Neural crest cell (in vitro differentiated cells): ENCODE data around the gene ANKRD26. TPM values are rescaled to one million over a fixed set of nuclear protein-coding genes. Genes with fewer than 3 reads are reported as not detected.

ENCODE experiments used
- DNase-seq: peaks from one replicate; pipeline ENCODE4 v3.0.0; 2021; ENCODE audit warnings: low read depth, mixed read lengths, low spot score
- H3K27ac Mint-ChIP-seq: one replicate; pipeline ENCODE4 v1.8.0; 2021; ENCODE audit warnings: mild to moderate bottlenecking, mixed read lengths; ENCODE audit not compliant: unreplicated experiment
- H3K27me3 Mint-ChIP-seq: 2 replicates; pipeline ENCODE4 v1.8.0; 2021; ENCODE audit warnings: low read depth, mild to moderate bottlenecking, mixed read lengths
- H3K36me3 Mint-ChIP-seq: 2 replicates; pipeline ENCODE4 v1.8.0; 2021; ENCODE audit warnings: low read depth, mild to moderate bottlenecking, mixed read lengths
- H3K4me1 Mint-ChIP-seq: 2 replicates; pipeline ENCODE4 v1.8.0; 2021; ENCODE audit warnings: mixed read lengths
- H3K4me3 Mint-ChIP-seq: one replicate; pipeline ENCODE4 v1.8.0; 2021; ENCODE audit warnings: mild to moderate bottlenecking, mixed read lengths
- H3K9me3 Mint-ChIP-seq: 2 replicates; pipeline ENCODE4 v1.8.0; 2021; ENCODE audit warnings: mixed read lengths
- CTCF ChIP-seq: fragments of 200-600 bp; sonication (generic); conservative IDR thresholded peaks from 2 replicates; pipeline ENCODE4 v1.5.0; 2021; ENCODE audit warnings: antibody characterized with exemption, mild to moderate bottlenecking
- total RNA-seq: library from RNA; stranded (reverse); gene quantifications from 2 replicates; pipeline ENCODE4 v1.2.1, GENCODE V29; 2021

ANKRD26 gene
- total RNA-seq, 1 donor from 2014 or later, result 17.8 TPM

GRCh38 chr10:27041196-27041595 is 59.1 kb downstream of the ANKRD26 start:
- no peaks in the 10 kb centered on the region for H3K4me1 Mint-ChIP-seq
- no peak overlapping the region for H3K4me3 Mint-ChIP-seq
- TF ChIP-seq CTCF, result no peak
- H3K27me3 Mint-ChIP-seq, result no peaks in the 10 kb centered on the region
- peaks cover 16% of the 10 kb centered on the region for H3K36me3 Mint-ChIP-seq
- DNase-seq, result no peak
- no peaks in the 10 kb centered on the region for H3K9me3 Mint-ChIP-seq
- H3K27ac Mint-ChIP-seq, result no peak overlapping the region

- no peak for TF ChIP-seq CTCF
- no peak overlapping the region for H3K4me3 Mint-ChIP-seq
- no peaks in the 10 kb centered on the region for H3K9me3 Mint-ChIP-seq
- H3K27ac Mint-ChIP-seq, result no peak overlapping the region
- H3K36me3 Mint-ChIP-seq, result peaks cover 29% of the 10 kb centered on the region
- DNase-seq, result no peak
- H3K4me1 Mint-ChIP-seq, result no peaks in the 10 kb centered on the region
- no peaks in the 10 kb centered on the region for H3K27me3 Mint-ChIP-seq
Measured at GRCh38 chr10:27038168-27038567, 62.1 kb downstream of the ANKRD26 start.

- Mint-ChIP-seq H3K27ac (no peak overlapping the region), H3K4me1 (peaks cover 5% of the 10 kb centered on the region), H3K36me3 (peaks cover 19% of the 10 kb centered on the region), H3K27me3 (no peaks in the 10 kb centered on the region), H3K4me3 (no peak overlapping the region), H3K9me3 (no peaks in the 10 kb centered on the region)
- no peak for TF ChIP-seq CTCF
- DNase-seq, result no peak
Measured at GRCh38 chr10:27035163-27035562, 65.1 kb downstream of the ANKRD26 start.

GRCh38 chr10:27030060-27030459 is 70.2 kb downstream of the ANKRD26 start:
- Mint-ChIP-seq H3K4me3 (no peak overlapping the region), H3K27me3 (no peaks in the 10 kb centered on the region), H3K9me3 (no peaks in the 10 kb centered on the region), H3K36me3 (peaks cover 15% of the 10 kb centered on the region), H3K4me1 (peaks cover 5% of the 10 kb centered on the region), H3K27ac (no peak overlapping the region)
- DNase-seq, result no peak
- no peak for TF ChIP-seq CTCF

- H3K27me3 Mint-ChIP-seq, result no peaks in the 10 kb centered on the region
- peaks cover 33% of the 10 kb centered on the region for H3K36me3 Mint-ChIP-seq
- H3K4me3 Mint-ChIP-seq, result no peak overlapping the region
- DNase-seq, result no peak
- no peak for TF ChIP-seq CTCF
- no peak overlapping the region for H3K27ac Mint-ChIP-seq
- H3K9me3 Mint-ChIP-seq, result no peaks in the 10 kb centered on the region
- peaks cover 20% of the 10 kb centered on the region for H3K4me1 Mint-ChIP-seq
Measured at GRCh38 chr10:27022048-27022447, 78.2 kb downstream of the ANKRD26 start.

GRCh38 chr10:27020243-27020642 is 80.1 kb downstream of the ANKRD26 start:
- no peaks in the 10 kb centered on the region for H3K9me3 Mint-ChIP-seq
- H3K36me3 Mint-ChIP-seq, result peaks cover 33% of the 10 kb centered on the region
- DNase-seq, result no peak
- no peak overlapping the region for H3K4me3 Mint-ChIP-seq
- peaks cover 20% of the 10 kb centered on the region for H3K4me1 Mint-ChIP-seq
- TF ChIP-seq CTCF, result no peak
- no peak overlapping the region for H3K27ac Mint-ChIP-seq
- H3K27me3 Mint-ChIP-seq, result no peaks in the 10 kb centered on the region
